GM12878 (cell line): Measurements from ENCODE around the gene KIF25. TPM values are rescaled to one million over a fixed set of nuclear protein-coding genes. Genes with fewer than 3 reads are reported as not detected.

ENCODE experiments used
- ATAC-seq: fragments of 200-7000 bp; cut with Tn5 transposase; 3 replicates; pipeline ENCODE4 v1.9.1; 2020; ENCODE audit warnings: mild to moderate bottlenecking, moderate library complexity
- BruUV-seq: library from RNA; stranded (reverse); fragments of 400-500 nt; replicated peaks from 2 replicates; lab custom pipeline; 2021; lab: Mats Ljungman, UMichigan
- CTCF ChIA-PET: fragments of 300-600 bp; sonication (Branson Sonifier 250); formaldehyde crosslinking; extraction: SDS; loops from one replicate; lab custom pipeline; 2021; ENCODE audit warnings: inconsistent platforms; lab: Yijun Ruan, JAX
- POLR2A ChIA-PET: fragments of 350-600 bp; formaldehyde crosslinking; extraction: SDS; loops from one replicate; lab custom pipeline; 2021; ENCODE audit warnings: inconsistent platforms; lab: Charles Lee
- RAD21 ChIA-PET: fragments of 300-600 bp; sonication (Branson Sonifier 250); formaldehyde crosslinking; loops from one replicate; lab custom pipeline; 2023; ENCODE audit warnings: antibody characterized with exemption; ENCODE audit not compliant: unreplicated experiment; lab: Charles Lee
- SMC1A ChIA-PET: fragments of 300-600 bp; sonication (Branson Sonifier 250); formaldehyde crosslinking; loops from one replicate; lab custom pipeline; 2023; ENCODE audit not compliant: unreplicated experiment, uncharacterized antibody; lab: Charles Lee
- DNase-seq: peaks from one replicate; pipeline ENCODE4 v3.0.0-alpha.2; 2011; ENCODE audit warnings: low read depth, low spot score
- FAIRE-seq: peaks from 3 replicates; lab custom pipeline; 2011; peaks lifted over from hg19 to GRCh38; lab: Jason Lieb, UNC
- H2AFZ ChIP-seq: 2 replicates; pipeline ENCODE4 v1.6.0; 2011; ENCODE audit warnings: low read depth, low read length, control low read depth; ENCODE audit not compliant: control insufficient read depth
- H3K27ac ChIP-seq: 2 replicates; pipeline ENCODE4 v1.5.1; 2011; ENCODE audit warnings: control low read depth; ENCODE audit not compliant: control insufficient read depth, insufficient read depth
- H3K27me3 ChIP-seq, 2 experiments: replicated peaks in 1 of 2; 2 replicates each; pipeline versions ENCODE4 v1.6.0 to v1.6.1; 2011; ENCODE audit warnings: low read length in 1 of 2; ENCODE audit not compliant: control insufficient read depth in 2 of 2, insufficient read depth in 2 of 2
- H3K36me3 ChIP-seq, 2 experiments: 2 replicates each; pipeline ENCODE4 v1.5.1; 2011; ENCODE audit warnings: low read length in 1 of 2; ENCODE audit not compliant: control insufficient read depth in 2 of 2, insufficient read depth in 2 of 2
- H3K4me1 ChIP-seq: 2 replicates; pipeline ENCODE4 v1.6.1; 2011; ENCODE audit warnings: mild to moderate bottlenecking, low read length, moderate library complexity, mixed read lengths; ENCODE audit not compliant: control insufficient read depth, insufficient read depth
- H3K4me2 ChIP-seq: 2 replicates; pipeline ENCODE4 v1.6.0; 2011; ENCODE audit warnings: control low read depth; ENCODE audit not compliant: control insufficient read depth, insufficient read depth
- H3K4me3 ChIP-seq: fragments of 200-600 bp; sonication (generic); 2 replicates; pipeline ENCODE4 v1.5.1; 2016
- H3K79me2 ChIP-seq: 2 replicates; pipeline ENCODE4 v1.6.0; 2011; ENCODE audit warnings: low read length; ENCODE audit not compliant: control insufficient read depth, insufficient read depth
- H3K9ac ChIP-seq: 2 replicates; pipeline ENCODE4 v1.8.0; 2011; ENCODE audit warnings: low read length, control low read depth, mixed read lengths; ENCODE audit not compliant: control insufficient read depth, insufficient read depth
- H3K9me3 ChIP-seq: replicated peaks from 3 replicates; pipeline ENCODE4 v1.5.1; 2011; ENCODE audit warnings: mild to moderate bottlenecking, low read length; ENCODE audit not compliant: control insufficient read depth, insufficient read depth
- H4K20me1 ChIP-seq: 2 replicates; pipeline ENCODE4 v1.6.0; 2011; ENCODE audit not compliant: control insufficient read depth, insufficient read depth
- CREM ChIP-seq: IDR thresholded peaks from 2 replicates; pipeline ENCODE4 v1.6.1; 2014; ENCODE audit warnings: antibody characterized with exemption, low read depth
- EP300 ChIP-seq, 2 experiments: fragments of 150-350 bp in 1 of 2; IDR thresholded peaks; 2 replicates each; pipeline ENCODE4 v1.6.1; 2011 to 2012; ENCODE audit warnings: low read depth in 2 of 2, low read length in 2 of 2, borderline replicate concordance in 1 of 2, improper control_type of control experiment in 1 of 2, inconsistent platforms in 1 of 2; ENCODE audit not compliant: control insufficient read depth in 1 of 2
- ETV6 ChIP-seq, 2 experiments: fragments of 450-650 bp in 1 of 2; IDR thresholded peaks in 1 of 2; conservative IDR thresholded peaks in 1 of 2; 2 replicates each; pipeline ENCODE4 v1.6.1; 2014; ENCODE audit warnings: antibody characterized with exemption in 1 of 2, borderline replicate concordance in 1 of 2, low read depth in 1 of 2, mild to moderate bottlenecking in 1 of 2, moderate library complexity in 1 of 2
- HDAC2 ChIP-seq: fragments of 200-600 bp; sonication (generic); IDR thresholded peaks from 2 replicates; pipeline ENCODE4 v1.6.1; 2017
- KDM1A ChIP-seq: fragments of 200-600 bp; sonication (generic); IDR thresholded peaks from 2 replicates; pipeline ENCODE4 v1.6.1; 2016; ENCODE audit warnings: borderline replicate concordance
- NR2C1 ChIP-seq: fragments of 450-650 bp; IDR thresholded peaks from 2 replicates; pipeline ENCODE4 v1.6.1; 2017; ENCODE audit warnings: antibody characterized with exemption, mild to moderate bottlenecking, moderate library complexity
- RAD51 ChIP-seq: fragments of 450-650 bp; IDR thresholded peaks from 2 replicates; pipeline ENCODE4 v1.6.1; 2016; ENCODE audit warnings: moderate library complexity, mild to moderate bottlenecking, inconsistent platforms
- SMAD5 ChIP-seq: IDR thresholded peaks from 2 replicates; pipeline ENCODE4 v1.6.1; 2016; ENCODE audit warnings: antibody characterized with exemption, low read depth
- ZNF622 ChIP-seq: fragments of 450-650 bp; IDR thresholded peaks from 2 replicates; pipeline ENCODE4 v1.6.1; 2017; ENCODE audit warnings: mild to moderate bottlenecking, inconsistent platforms
- WGBS: methylation state at CpG from one replicate; pipeline ENCODE4 v1.1.6; 2016; ENCODE audit warnings: low lambda C conversion rate; ENCODE audit not compliant: insufficient replicate concordance, insufficient coverage; ENCODE audit errors: missing lambda C conversion rate; 5-methylcytosine and 5-hydroxymethylcytosine counted together
- in situ Hi-C: fragments of 300-500 bp; cut with MboI; formaldehyde crosslinking; loops from 9 replicates; pipeline ENCODE4 v1.14.3; 2018; ENCODE audit warnings: mixed read lengths
- intact Hi-C: fragments of 100-400 bp; cut with micrococcal nuclease; formaldehyde crosslinking; loops from one replicate; pipeline ENCODE4 v1.14.2; 2022; ENCODE audit not compliant: unreplicated experiment
- polyA plus RNA-seq, 11 experiments: library from polyadenylated mRNA; depleted of rRNA in 4 of 11; unstranded in 6 of 11; stranded (reverse) in 5 of 11; fragments of >200 nt; fragmentation: Nextera tagmentation in 4 of 11; fragmentation: Illumina TruSeq in 1 of 11; extraction: Ambion mirVana in 4 of 11; extraction: Trizol in 1 of 11; gene quantifications; 1 replicate in 1 of 11; 2 replicates in 10 of 11; pipeline versions ENCODE4 v1.2.1 to v1.2.3, GENCODE V29; 2011 to 2016; ENCODE audit warnings: inconsistent platforms in 2 of 11, missing spikeins in 2 of 11, low read depth in 1 of 11
- total RNA-seq, 4 experiments: library from RNA; depleted of rRNA in 3 of 4; stranded (reverse); fragments of >200 nt in 3 of 4; fragmentation: Illumina TruSeq in 1 of 4; extraction: Trizol in 1 of 4; gene quantifications; 2 replicates each; pipeline versions ENCODE4 v1.2.1 to v1.2.3, GENCODE V29; 2013 to 2021
- TF ChIP-seq, protein P1 (sequence below): fragments of 450-650 bp; IDR thresholded peaks from 2 replicates; pipeline ENCODE4 v1.6.1; 2017; ENCODE audit warnings: mild to moderate bottlenecking
- TF ChIP-seq, protein P2 (sequence below): fragments of 450-650 bp; formaldehyde crosslinking; IDR thresholded peaks from 2 replicates; pipeline ENCODE4 v1.4.0; 2020; ENCODE audit warnings: mild to moderate bottlenecking, moderate library complexity

KIF25 gene
- total and polyA plus RNA-seq, 10 of the 15 experiments (the other 5 are each of a cell fraction or from before 2014, with no cell fraction given): not detected

DNA sequence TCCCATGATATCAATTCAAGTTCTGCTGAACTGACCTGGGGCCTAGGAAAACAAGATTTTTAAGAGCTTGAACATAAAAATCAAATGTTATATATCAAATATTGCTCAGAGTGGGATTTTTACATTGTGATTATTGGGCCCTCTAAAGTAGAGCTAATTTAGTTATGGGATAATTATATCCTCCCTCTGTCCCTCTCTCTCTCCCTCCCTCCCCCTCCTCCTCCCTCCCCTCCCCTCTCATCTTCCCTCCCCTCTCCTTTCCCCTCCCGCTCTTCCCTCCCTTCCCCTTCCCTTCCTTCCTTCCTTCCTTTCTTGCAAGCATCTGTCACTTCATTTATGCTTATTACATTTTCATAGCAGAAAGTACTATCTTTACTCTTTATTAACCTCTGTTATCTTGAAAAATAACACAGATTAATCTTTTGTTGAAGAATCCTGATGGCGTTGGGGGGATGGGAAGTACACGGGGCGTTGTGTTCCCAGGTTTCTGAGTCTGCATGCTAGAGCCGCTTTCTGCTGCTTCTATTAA, 32.8 kb downstream of the KIF25 start:
- in situ Hi-C loops: no loop called here
- SMC1A ChIA-PET: no interaction called here
- WGBS: 52% methylated on average over 4 of the region's 5 CpGs
- no peak for FAIRE-seq
- Histone ChIP-seq H3K9me3 (no peaks in the 10 kb centered on the region), H3K9ac (no peak overlapping the region), H3K36me3 (no peaks in the 10 kb centered on the region), H3K4me3 (no peak overlapping the region), H3K4me2 (no peak overlapping the region), H3K27ac (no peak overlapping the region), H3K4me1 (no peaks in the 10 kb centered on the region), H3K79me2 (no peaks in the 10 kb centered on the region), H3K27me3 (no peaks in the 10 kb centered on the region), H2AFZ (no peak overlapping the region), H4K20me1 (no peaks in the 10 kb centered on the region)
- RAD21 ChIA-PET: no interaction called here
- TF ChIP-seq ZNF622 (no peak), EP300 (IDR thresholded peaks at IDR 0.05; ENCODE audit: borderline replicate concordance in 1 of 2, control insufficient read depth in 1 of 2, low read depth in 2 of 2, low read length in 2 of 2) (no peak), KDM1A (no peak), RAD51 (no peak), ETV6 (conservative IDR thresholded peaks at IDR 0.05 in 1 of 2, IDR thresholded peaks at IDR 0.05 in 1 of 2; ENCODE audit: borderline replicate concordance in 1 of 2, low read depth in 1 of 2) (no peak), HDAC2 (no peak), NR2C1 (no peak), SMAD5 (no peak), CREM (no peak)
- TF ChIP-seq, protein P1, sequence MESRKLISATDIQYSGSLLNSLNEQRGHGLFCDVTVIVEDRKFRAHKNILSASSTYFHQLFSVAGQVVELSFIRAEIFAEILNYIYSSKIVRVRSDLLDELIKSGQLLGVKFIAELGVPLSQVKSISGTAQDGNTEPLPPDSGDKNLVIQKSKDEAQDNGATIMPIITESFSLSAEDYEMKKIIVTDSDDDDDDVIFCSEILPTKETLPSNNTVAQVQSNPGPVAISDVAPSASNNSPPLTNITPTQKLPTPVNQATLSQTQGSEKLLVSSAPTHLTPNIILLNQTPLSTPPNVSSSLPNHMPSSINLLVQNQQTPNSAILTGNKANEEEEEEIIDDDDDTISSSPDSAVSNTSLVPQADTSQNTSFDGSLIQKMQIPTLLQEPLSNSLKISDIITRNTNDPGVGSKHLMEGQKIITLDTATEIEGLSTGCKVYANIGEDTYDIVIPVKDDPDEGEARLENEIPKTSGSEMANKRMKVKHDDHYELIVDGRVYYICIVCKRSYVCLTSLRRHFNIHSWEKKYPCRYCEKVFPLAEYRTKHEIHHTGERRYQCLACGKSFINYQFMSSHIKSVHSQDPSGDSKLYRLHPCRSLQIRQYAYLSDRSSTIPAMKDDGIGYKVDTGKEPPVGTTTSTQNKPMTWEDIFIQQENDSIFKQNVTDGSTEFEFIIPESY: no peak
- TF ChIP-seq, protein P2, sequence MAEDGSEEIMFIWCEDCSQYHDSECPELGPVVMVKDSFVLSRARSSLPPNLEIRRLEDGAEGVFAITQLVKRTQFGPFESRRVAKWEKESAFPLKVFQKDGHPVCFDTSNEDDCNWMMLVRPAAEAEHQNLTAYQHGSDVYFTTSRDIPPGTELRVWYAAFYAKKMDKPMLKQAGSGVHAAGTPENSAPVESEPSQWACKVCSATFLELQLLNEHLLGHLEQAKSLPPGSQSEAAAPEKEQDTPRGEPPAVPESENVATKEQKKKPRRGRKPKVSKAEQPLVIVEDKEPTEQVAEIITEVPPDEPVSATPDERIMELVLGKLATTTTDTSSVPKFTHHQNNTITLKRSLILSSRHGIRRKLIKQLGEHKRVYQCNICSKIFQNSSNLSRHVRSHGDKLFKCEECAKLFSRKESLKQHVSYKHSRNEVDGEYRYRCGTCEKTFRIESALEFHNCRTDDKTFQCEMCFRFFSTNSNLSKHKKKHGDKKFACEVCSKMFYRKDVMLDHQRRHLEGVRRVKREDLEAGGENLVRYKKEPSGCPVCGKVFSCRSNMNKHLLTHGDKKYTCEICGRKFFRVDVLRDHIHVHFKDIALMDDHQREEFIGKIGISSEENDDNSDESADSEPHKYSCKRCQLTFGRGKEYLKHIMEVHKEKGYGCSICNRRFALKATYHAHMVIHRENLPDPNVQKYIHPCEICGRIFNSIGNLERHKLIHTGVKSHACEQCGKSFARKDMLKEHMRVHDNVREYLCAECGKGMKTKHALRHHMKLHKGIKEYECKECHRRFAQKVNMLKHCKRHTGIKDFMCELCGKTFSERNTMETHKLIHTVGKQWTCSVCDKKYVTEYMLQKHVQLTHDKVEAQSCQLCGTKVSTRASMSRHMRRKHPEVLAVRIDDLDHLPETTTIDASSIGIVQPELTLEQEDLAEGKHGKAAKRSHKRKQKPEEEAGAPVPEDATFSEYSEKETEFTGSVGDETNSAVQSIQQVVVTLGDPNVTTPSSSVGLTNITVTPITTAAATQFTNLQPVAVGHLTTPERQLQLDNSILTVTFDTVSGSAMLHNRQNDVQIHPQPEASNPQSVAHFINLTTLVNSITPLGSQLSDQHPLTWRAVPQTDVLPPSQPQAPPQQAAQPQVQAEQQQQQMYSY (CRISPR knock-in tag): no peak
- no TSS peak for BruUV-seq
- intact Hi-C loops: no loop called here
- no peak for ATAC-seq
- CTCF ChIA-PET: no interaction called here
- DNase-seq: no peak
- POLR2A ChIA-PET: no interaction called here
